HepG2 (cell line): ENCODE data around the gene ZNF548. TPM values are rescaled to one million over a fixed set of nuclear protein-coding genes. Genes with fewer than 3 reads are reported as not detected.

Source experiments
- CBFB ChIP-seq: sonication (generic); formaldehyde crosslinking; IDR thresholded peaks from 2 replicates; pipeline ENCODE4 v1.4.0; 2020; ENCODE audit warnings: missing genetic modification reagents
- ELF1 ChIP-seq: sonication (generic); formaldehyde crosslinking; IDR thresholded peaks from 2 replicates; pipeline ENCODE4 v1.4.0; 2020; ENCODE audit warnings: missing genetic modification reagents
- KLF6 ChIP-seq: IDR thresholded peaks from 2 replicates; pipeline ENCODE4 v1.8.0; 2016; ENCODE audit warnings: missing biosample characterization, missing genetic modification reagents
- NFKBIZ ChIP-seq: IDR thresholded peaks from 2 replicates; pipeline ENCODE4 v1.6.1; 2018; ENCODE audit warnings: missing genetic modification reagents, missing compliant biosample characterization
- NR0B2 ChIP-seq: sonication (generic); formaldehyde crosslinking; IDR thresholded peaks from 2 replicates; pipeline ENCODE4 v1.4.0; 2020; ENCODE audit warnings: mild to moderate bottlenecking, missing genetic modification reagents
- PITX1 ChIP-seq: sonication (generic); formaldehyde crosslinking; IDR thresholded peaks from 2 replicates; pipeline ENCODE4 v1.5.1; 2020; ENCODE audit warnings: mild to moderate bottlenecking, missing genetic modification reagents
- SIN3B ChIP-seq: fragments of 150-350 bp; IDR thresholded peaks from 2 replicates; pipeline ENCODE4 v1.6.1; 2014; ENCODE audit warnings: low read length
- SKI ChIP-seq: fragments of 450-650 bp; IDR thresholded peaks from one replicate; pipeline ENCODE4 v1.6.1; 2018; ENCODE audit warnings: mild to moderate bottlenecking; ENCODE audit not compliant: partially characterized antibody
- SMARCE1 ChIP-seq: fragments of 450-650 bp; IDR thresholded peaks from 2 replicates; pipeline ENCODE4 v1.6.1; 2017; ENCODE audit warnings: borderline replicate concordance
- XRCC5 ChIP-seq: fragments of 200-400 bp; formaldehyde crosslinking; optimal IDR thresholded peaks from 2 replicates; pipeline ENCODE3; 2017; ENCODE audit warnings: mild to moderate bottlenecking, low read length
- YY1 ChIP-seq: IDR thresholded peaks from 2 replicates; pipeline ENCODE4 v1.6.1; 2011; ENCODE audit warnings: low read length, low read depth, moderate library complexity, mild to moderate bottlenecking; ENCODE audit not compliant: insufficient read depth, insufficient replicate concordance
- ZFP36L2 ChIP-seq: sonication (generic); formaldehyde crosslinking; IDR thresholded peaks from 2 replicates; pipeline ENCODE4 v1.4.0; 2020; ENCODE audit warnings: missing genetic modification reagents
- ZGPAT ChIP-seq: IDR thresholded peaks from 2 replicates; pipeline ENCODE4 v1.6.1; 2016; ENCODE audit warnings: mild to moderate bottlenecking
- ZNF205 ChIP-seq: IDR thresholded peaks from 2 replicates; pipeline ENCODE4 v1.6.1; 2018; ENCODE audit warnings: missing biosample characterization, missing genetic modification reagents
- ZNF280B ChIP-seq: sonication (generic); formaldehyde crosslinking; IDR thresholded peaks from 2 replicates; pipeline ENCODE4 v1.5.0; 2020; ENCODE audit warnings: missing genetic modification reagents, mild to moderate bottlenecking, borderline replicate concordance
- ZNF605 ChIP-seq: sonication (generic); formaldehyde crosslinking; IDR thresholded peaks from 2 replicates; pipeline ENCODE4 v1.8.0; 2022; ENCODE audit warnings: mild to moderate bottlenecking, missing genetic modification reagents
- ZNF768 ChIP-seq: sonication (generic); formaldehyde crosslinking; IDR thresholded peaks from 2 replicates; pipeline ENCODE4 v1.4.0; 2020; ENCODE audit warnings: missing genetic modification reagents
- polyA plus RNA-seq, 8 experiments: library from polyadenylated mRNA; depleted of rRNA in 3 of 8; stranded (reverse) in 7 of 8; unstranded in 1 of 8; fragments of >200 nt; fragmentation: Illumina TruSeq in 4 of 8; extraction: Trizol in 4 of 8; gene quantifications; 2 replicates each; pipeline versions ENCODE4 v1.2.1 to v1.2.3, GENCODE V29; 2011 to 2016; ENCODE audit warnings: low read depth in 4 of 8, missing spikeins in 1 of 8, mixed read lengths in 1 of 8; ENCODE audit not compliant: insufficient read depth in 1 of 8
- total RNA-seq, 5 experiments: library from RNA; depleted of rRNA; stranded (reverse); fragments of >200 nt; fragmentation: Illumina TruSeq; extraction: Trizol; gene quantifications; 2 replicates each; pipeline ENCODE4 v1.2.3, GENCODE V29; 2016; ENCODE audit warnings: low read depth in 1 of 5
- TF ChIP-seq, protein P1 (sequence below): sonication (generic); formaldehyde crosslinking; IDR thresholded peaks from 2 replicates; pipeline ENCODE4 v1.5.1; 2020; ENCODE audit warnings: mild to moderate bottlenecking, missing genetic modification reagents, moderate library complexity
- TF ChIP-seq, protein P2 (sequence below): sonication (generic); formaldehyde crosslinking; IDR thresholded peaks from 2 replicates; pipeline ENCODE4 v1.4.0; 2020; ENCODE audit warnings: missing genetic modification reagents

Gene ZNF548
- total and polyA plus RNA-seq, 2 of the 13 experiments (the other 11 are each of a cell fraction or from before 2014, with no cell fraction given), result 19.6 to 24.9 TPM

- 0 out of 2 replicates have a peak, but pooled peaks have one; percentile 24 for TF ChIP-seq KLF6 (CRISPR knock-in tag)
- TF ChIP-seq, protein P1, sequence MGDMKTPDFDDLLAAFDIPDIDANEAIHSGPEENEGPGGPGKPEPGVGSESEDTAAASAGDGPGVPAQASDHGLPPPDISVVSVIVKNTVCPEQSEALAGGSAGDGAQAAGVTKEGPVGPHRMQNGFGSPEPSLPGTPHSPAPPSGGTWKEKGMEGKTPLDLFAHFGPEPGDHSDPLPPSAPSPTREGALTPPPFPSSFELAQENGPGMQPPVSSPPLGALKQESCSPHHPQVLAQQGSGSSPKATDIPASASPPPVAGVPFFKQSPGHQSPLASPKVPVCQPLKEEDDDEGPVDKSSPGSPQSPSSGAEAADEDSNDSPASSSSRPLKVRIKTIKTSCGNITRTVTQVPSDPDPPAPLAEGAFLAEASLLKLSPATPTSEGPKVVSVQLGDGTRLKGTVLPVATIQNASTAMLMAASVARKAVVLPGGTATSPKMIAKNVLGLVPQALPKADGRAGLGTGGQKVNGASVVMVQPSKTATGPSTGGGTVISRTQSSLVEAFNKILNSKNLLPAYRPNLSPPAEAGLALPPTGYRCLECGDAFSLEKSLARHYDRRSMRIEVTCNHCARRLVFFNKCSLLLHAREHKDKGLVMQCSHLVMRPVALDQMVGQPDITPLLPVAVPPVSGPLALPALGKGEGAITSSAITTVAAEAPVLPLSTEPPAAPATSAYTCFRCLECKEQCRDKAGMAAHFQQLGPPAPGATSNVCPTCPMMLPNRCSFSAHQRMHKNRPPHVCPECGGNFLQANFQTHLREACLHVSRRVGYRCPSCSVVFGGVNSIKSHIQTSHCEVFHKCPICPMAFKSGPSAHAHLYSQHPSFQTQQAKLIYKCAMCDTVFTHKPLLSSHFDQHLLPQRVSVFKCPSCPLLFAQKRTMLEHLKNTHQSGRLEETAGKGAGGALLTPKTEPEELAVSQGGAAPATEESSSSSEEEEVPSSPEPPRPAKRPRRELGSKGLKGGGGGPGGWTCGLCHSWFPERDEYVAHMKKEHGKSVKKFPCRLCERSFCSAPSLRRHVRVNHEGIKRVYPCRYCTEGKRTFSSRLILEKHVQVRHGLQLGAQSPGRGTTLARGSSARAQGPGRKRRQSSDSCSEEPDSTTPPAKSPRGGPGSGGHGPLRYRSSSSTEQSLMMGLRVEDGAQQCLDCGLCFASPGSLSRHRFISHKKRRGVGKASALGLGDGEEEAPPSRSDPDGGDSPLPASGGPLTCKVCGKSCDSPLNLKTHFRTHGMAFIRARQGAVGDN (CRISPR knock-in tag), result peak; percentile 68
- no peak for TF ChIP-seq SMARCE1
- peak; percentile 28; the same call in 1 of the 2 replicates for TF ChIP-seq ZNF205 (CRISPR knock-in tag)
- peak; percentile 34; the same call in 1 of the 2 replicates for TF ChIP-seq CBFB (CRISPR knock-in tag)
- no peak for TF ChIP-seq XRCC5
- TF ChIP-seq ZNF605, result no peak
- TF ChIP-seq ZNF280B (CRISPR knock-in tag), result peak; percentile 84; the same call in 1 of the 2 replicates
- TF ChIP-seq YY1, result peak; percentile 94
- TF ChIP-seq PITX1 (CRISPR knock-in tag), result 0 out of 2 replicates have a peak, but pooled peaks have one; percentile 20
- TF ChIP-seq NR0B2 (CRISPR knock-in tag), result peak; percentile 60; the same call in 1 of the 2 replicates
- TF ChIP-seq ELF1 (CRISPR knock-in tag), result peak; percentile 74
- TF ChIP-seq SKI, result no peak
- TF ChIP-seq, protein P2, sequence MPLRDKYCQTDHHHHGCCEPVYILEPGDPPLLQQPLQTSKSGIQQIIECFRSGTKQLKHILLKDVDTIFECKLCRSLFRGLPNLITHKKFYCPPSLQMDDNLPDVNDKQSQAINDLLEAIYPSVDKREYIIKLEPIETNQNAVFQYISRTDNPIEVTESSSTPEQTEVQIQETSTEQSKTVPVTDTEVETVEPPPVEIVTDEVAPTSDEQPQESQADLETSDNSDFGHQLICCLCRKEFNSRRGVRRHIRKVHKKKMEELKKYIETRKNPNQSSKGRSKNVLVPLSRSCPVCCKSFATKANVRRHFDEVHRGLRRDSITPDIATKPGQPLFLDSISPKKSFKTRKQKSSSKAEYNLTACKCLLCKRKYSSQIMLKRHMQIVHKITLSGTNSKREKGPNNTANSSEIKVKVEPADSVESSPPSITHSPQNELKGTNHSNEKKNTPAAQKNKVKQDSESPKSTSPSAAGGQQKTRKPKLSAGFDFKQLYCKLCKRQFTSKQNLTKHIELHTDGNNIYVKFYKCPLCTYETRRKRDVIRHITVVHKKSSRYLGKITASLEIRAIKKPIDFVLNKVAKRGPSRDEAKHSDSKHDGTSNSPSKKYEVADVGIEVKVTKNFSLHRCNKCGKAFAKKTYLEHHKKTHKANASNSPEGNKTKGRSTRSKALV, result no peak
- peak; percentile 71 for TF ChIP-seq ZGPAT (CRISPR knock-in tag)
- TF ChIP-seq SIN3B, result peak; percentile 93
- no peak for TF ChIP-seq ZFP36L2 (CRISPR knock-in tag)
- 0 out of 2 replicates have a peak, but pooled peaks have one; percentile 27 for TF ChIP-seq NFKBIZ (CRISPR knock-in tag)
- TF ChIP-seq ZNF768 (CRISPR knock-in tag), result peak; percentile 60; the same call in 1 of the 2 replicates
Measured at GRCh38 chr19:57410877-57411671, 21.4 kb downstream of the ZNF548 start, which contains the start of gene ZNF17 (continued).
